GM19324 (cell line): ENCODE data around the gene ABR.
"Not testable (repeated sequence)": the region's sequence is repeated elsewhere in the genome, so short reads cannot be mapped to it uniquely, and the experiment has no call there.

Source experiments
- ATAC-seq: cut with Tn5 transposase; IDR thresholded peaks from one replicate; pipeline ENCODE4 v1.9.1; 2021; ENCODE audit warnings: mild to moderate bottlenecking, moderate library complexity; ENCODE audit not compliant: unreplicated experiment, low FRiP score

Gene ABR

DNA sequence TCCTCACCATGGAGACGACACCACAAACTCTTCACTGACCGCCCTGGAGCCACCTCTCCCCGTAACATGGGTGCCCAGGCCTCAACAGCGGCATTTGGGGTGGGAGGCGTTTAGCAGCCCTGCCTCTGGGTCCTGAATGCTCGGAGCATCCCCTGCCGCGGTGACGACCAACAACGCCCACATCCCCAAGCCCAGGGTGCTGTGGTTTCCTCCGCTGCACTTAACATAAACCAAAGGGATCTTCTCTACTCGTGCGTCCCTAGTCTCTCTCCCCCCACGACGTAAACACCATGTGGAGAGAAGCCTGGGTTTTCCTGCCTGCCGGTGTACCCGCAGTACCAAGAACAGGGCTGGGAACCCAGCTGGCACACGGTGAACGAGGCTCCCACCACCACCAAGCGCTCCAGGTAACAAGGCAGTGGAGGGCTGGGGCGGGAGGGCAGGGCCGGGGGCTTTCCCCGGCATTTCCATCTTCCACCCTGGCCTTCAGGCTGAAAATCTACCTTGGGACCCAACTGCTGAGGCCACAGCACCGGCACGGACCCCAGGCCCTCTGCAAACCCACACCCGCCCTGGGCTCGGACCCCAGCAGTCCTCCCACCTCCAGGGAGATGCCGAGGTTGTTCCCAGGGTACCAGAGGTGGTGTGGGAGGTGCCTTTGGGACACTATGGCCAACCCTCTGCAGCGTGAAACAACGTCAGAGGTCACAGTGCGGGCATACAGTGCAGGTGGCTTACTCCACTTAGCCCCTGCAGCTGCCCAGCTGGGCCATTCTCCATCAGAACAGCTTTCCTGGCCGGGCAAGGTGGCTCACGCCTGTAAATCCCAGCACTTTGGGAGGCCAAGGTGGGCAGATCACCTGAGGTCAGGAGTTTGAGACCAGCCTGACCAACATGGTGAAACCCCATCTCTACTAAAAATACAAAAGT lies 128.5 kb downstream of the ABR start:
- no peak for ATAC-seq

GRCh38 chr17:1050246-1050995 lies 129.4 kb downstream of the ABR start:
- no peak for ATAC-seq

DNA sequence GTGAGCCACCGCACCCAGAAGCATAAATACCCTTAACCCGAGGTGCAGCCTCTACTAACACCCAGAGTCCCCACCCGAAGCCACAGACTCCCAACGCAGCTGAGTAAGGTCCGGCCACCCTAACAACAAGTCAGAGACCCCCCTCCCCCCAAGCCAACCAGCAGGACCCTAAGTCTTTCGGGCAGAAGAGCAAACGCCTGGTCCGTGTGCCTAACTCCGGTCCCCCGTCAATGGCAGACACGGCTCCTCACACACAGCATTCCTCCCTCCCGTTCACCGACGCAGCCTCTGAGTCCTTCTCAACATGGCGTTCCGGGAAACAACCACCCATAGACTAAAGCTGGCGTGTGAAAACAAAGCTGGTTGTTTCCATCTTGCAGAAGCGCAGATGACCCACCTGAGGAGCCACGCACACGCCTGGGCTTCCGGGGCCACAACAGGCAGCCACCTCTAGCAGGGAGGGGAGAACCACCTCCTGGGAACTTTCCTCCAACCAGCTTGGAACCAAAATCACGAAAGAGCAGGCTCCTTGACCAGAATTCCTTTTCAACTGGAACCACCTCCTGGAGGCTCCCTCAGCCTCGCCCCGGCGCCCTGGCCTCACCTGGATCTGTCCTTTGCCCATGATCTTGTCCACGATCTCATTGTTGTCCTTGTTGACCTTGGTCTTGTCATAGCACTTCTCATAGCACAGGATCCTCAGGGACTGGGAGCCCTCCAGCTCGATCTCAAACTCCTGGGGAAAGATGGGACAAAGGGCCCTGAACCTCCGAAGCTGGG lies 130.1 kb downstream of the ABR start:
- no peak for ATAC-seq

DNA sequence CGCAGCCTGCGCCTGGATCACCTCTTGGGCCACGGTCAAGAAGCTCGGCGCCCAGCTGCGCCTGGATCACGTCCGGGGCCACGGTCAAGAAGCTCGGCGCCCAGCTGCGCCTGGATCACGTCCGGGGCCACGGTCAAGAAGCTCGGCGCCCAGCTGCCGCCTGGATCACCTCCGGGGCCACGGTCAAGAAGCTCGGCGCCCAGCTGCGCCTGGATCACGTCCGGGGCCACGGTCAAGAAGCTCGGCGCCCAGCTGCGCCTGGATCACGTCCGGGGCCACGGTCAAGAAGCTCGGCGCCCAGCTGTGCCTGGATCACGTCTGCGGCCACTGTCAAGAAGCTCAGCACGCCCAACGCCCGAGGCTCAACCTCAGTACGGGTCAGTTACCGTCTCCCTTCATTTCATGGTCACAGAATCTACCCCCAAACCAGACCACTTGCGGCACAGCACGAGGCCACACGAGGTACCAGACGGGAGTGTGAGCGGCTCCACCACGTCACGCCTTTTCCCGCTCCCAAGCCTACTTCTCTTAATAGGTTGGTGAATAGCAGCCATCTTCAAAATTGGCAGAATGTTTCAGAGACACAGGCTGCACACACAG lies 131.2 kb downstream of the ABR start:
- not testable (repeated sequence) for ATAC-seq

DNA sequence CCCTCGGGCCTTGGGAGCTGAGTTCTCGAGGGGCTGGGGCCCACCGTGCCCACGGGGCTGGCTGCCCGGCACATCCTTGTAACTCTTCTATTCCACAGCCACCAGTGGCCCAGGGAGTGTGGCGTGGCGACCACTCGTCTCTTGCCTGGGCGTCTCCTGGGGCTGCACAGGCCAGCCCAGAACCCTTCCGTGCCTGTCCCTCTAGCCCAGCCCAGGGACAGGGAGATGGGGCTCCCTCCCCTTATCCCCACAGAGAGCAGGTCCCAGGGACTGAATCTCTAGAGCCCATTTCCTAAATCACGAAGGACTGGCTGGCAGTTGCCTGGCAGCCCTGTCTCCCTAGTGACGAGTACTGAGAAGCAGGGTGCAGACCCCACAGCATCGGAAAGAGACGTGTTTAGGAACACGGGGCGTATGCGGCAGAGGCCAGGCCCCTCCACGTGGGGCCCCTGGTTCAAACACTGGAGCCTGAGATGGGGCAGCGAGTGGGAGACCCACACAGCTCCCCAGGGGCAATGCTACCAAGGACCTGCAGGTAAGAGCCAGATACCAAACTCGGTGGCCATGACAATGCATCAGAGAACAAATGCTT lies 131.8 kb downstream of the ABR start:
- ATAC-seq = no peak

DNA sequence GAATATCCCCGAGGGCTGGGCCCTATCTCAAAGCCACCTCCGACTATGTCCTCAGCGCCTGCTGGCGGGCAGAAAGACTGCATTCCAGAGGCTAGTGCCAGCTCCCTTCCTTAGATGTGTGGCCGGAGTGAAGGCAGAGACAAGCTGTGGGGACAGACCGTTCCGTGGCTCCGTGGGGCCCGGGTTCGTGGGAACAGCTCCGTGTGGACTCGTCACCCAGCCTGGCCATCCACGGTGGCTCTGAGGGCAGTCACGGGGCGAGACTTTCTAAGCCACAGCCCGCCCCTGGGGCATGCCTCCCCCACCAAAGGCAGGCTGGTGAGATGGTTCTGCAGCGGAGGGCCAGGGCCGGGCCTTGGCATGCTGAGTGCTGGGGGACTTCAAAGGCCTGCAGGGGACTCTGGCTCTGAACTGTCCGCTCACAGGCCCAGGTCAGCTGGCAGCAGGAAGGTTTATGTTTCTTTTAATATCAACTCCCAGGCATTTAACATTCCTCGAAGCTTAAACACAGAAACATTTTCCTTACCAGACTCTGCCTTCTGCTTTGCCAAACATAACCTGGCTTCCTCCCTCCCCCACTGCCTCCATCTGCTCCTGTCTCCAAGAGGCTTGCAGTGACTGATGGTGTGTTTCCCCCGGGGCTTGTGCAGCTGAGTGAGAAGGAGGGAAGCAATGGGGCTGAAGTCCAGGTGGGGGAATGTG lies 132.5 kb downstream of the ABR start:
- ATAC-seq = no peak

DNA sequence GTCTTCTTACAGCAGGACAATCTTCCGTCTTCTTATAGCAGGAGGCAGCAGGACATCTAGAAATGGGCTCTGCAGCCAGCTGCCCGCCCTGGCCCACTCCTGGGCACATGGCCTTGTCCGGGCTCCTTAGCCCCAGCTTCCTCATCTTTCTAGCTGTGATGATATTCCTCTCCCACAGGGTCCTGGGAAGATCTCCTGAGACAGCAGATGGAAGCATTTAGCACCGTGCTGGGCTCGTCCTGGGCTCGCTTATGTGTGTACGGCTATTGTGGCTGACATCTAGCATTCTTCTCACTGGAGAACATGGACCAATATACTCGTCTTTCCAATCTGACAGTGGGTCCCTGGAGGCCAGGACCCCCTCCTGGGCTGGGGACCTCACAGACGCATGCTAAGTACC lies 134.3 kb downstream of the ABR start:
- ATAC-seq = no peak

GRCh38 chr17:1044387-1045009 lies 135.3 kb downstream of the ABR start:
- ATAC-seq = not testable (repeated sequence)

DNA sequence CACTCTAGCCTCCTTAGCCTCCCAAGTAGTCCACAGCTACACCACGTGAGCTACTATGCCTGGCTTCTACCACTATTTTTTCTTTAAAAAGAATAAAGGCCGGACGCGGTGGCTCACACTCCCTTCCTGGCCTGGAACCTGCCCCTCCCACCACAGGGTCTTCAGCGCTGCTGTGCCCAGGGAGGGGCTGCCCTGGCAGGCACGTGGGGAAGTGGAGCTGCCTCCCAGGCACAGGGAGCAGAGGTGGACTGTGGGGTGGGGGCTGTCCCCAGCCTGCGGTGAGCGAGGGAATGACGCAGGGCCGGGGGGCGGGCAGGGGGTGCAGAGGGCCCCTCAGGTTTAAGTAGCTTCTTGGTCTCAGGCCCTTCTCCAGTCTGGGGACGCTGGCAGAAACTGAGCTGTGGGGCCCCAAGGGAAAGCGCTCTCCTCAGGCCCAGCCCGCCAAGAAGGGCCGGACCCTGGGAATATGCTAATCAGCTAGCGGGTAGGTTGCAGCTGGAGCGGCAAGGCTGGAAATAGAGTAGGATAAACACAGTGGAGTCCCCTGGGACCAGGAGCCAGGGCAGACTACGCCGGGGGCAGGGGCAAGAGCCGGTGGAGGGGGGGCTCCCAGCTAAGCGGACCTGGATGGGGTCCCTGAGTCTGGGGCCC lies 136.1 kb downstream of the ABR start:
- ATAC-seq = no peak

DNA sequence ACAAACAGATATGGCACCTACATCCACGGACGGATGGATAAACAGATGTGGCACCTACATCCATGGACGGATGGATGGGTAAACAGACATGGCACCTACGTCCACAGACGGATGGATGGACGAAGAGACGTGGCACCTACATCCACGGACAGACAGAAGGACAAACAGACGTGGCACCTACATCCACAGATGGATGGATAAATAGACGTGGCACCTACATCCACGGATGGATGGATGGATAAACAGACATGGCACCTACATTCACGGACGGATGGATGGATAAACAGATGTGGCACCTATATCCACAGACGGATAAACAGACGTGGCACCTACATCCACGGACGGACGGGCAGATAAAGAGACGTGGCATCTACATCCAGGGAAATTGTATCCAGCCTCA lies 137.3 kb downstream of the ABR start:
- ATAC-seq = no peak

DNA sequence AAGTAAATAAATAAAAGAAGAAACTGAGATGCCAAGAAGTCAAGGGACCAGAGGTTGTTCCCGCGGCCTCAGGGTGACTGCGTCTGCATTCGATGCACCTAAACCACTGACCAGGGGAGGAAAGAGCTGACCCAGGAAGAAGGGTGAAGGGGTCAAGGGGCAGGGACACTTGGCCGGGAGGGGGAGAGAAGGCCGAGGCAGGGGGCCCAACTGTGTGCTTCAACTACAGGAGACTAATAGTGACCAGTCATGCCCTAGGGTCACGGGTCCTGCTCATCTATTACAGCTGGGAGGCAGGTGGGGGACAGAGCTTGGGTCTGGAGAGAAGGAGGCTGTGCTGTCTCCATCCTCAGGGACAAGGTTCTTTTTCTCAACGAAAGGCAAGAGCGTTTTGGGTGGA lies 138.0 kb downstream of the ABR start:
- no peak for ATAC-seq

GRCh38 chr17:1040216-1040600 lies 139.6 kb downstream of the ABR start:
- ATAC-seq = no peak

DNA sequence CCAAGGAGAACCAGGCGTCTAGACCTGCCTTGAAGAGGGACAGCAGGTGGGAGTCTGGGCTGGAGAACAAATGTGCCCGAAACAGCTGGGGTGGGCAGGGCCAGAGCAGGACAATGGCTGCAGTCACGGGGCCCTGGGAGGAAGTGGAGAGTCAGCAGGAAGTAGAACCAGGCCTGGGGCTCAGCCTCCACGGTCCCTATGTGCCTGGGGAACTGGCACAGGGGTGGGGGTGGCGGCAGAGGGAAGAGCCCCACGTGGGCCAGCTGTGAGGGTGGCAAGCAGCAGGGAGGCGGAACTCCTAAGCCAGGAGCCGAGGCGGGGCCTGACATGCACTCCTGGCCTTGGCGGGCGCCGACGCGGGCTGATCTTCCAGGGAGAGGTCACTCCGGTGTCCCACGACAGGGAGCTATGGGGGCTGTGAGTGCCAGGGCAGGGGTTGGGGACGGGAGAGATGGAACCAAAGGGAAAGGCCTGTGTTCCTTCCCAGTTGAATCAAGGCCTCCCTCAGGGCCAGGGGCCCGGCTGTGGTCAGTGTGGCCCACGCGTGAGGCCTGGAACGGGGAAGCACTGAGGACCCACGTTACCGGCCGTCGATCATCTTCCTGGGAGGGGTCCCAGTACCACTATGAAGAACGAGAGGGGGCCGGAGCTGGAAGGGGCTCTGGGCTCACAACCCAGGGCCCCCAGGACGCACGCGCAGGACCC lies 140.1 kb downstream of the ABR start:
- no peak for ATAC-seq

DNA sequence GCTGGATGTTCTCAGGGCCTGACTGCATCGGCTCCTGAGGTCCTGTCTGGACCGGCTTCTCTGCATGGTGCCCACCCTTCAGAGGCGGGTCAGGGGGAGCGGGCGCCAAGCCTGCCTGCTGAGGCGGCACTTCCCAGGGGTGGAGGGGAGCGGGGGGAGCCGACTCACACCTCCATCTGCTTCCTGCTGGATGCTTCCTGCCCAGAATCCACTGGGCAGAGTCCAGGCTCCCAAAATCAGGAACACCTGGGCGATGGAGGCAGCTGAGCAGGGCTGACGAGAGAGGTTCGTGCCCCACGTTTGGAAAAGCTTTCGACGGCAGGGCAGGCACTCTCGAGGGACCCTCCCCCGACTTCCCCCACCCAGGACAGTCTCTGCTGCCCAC lies 140.7 kb downstream of the ABR start:
- ATAC-seq = no peak

DNA sequence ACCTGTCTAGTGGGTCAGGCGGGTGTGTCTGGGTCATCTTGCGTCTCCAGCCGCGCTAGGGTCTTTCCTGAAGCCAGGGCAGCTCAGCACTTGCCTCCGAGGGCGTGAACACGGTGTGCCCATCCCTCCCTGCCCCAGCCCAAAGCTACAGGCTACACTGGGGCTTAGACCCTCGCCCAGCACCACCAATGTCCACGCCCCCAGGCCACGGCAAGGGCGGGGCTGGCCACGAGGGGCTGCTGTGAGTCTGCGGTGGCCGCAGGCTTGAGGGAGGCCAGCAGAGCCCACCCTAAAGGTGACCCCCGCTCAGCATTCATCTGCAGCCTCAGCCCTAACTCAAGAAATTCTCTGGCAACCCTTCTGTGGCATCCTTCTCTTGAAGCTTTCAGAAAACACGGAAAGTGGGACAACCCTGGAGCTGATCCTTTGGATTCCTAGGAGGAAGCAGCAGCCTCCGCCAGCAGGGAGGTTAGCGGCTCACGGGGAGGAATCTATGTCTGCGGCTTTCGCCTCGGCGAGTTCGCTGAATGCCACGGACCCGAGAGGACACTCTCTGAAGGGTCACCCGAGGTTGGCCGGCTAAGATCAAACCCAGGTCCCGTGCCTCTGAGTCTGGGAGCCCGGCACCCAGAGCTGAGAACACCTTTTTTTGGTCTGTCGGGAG lies 141.2 kb downstream of the ABR start:
- no peak for ATAC-seq

- ATAC-seq = no peak
Measured at GRCh38 chr17:1037238-1037879, 142.4 kb downstream of the ABR start.

GRCh38 chr17:1036845-1037237 lies 142.9 kb downstream of the ABR start:
- no peak for ATAC-seq
